H1 (cell line): Measurements from ENCODE around the gene GNAT2. TPM values are rescaled to one million over a fixed set of nuclear protein-coding genes. Genes with fewer than 3 reads are reported as not detected.
"Not testable (repeated sequence)": the region's sequence is repeated elsewhere in the genome, so short reads cannot be mapped to it uniquely, and the experiment has no call there.

Experiments used
- CTCF ChIA-PET: fragments of 300-600 bp; sonication (Branson Sonifier 250); formaldehyde crosslinking; loops from one replicate; lab custom pipeline; 2021; ENCODE audit not compliant: partially characterized antibody; lab: Charles Lee
- POLR2A ChIA-PET: fragments of 300-600 bp; sonication (Branson Sonifier 250); formaldehyde crosslinking; loops from one replicate; lab custom pipeline; 2021; ENCODE audit warnings: inconsistent platforms; ENCODE audit not compliant: partially characterized antibody; lab: Charles Lee
- DNase-seq, 2 experiments: peaks; one replicate each; pipeline versions ENCODE4 v3.0.0 to v3.0.0-alpha.2; 2010 to 2022; ENCODE audit warnings: low spot score in 2 of 2, low read depth in 1 of 2, mixed read lengths in 1 of 2
- FAIRE-seq: peaks from 2 replicates; lab custom pipeline; 2011; peaks lifted over from hg19 to GRCh38; lab: Jason Lieb, UNC
- H2AFZ ChIP-seq: 2 replicates; pipeline ENCODE4 v1.8.1; 2012; ENCODE audit warnings: low read length, inconsistent platforms
- H2AK5ac ChIP-seq: 2 replicates; pipeline ENCODE4 v1.6.1; 2013; ENCODE audit warnings: low read depth, low read length
- H2BK120ac ChIP-seq: replicated peaks from 2 replicates; pipeline ENCODE3; 2013; ENCODE audit warnings: low read depth, low read length, inconsistent platforms
- H2BK12ac ChIP-seq: 2 replicates; pipeline ENCODE4 v1.6.1; 2013; ENCODE audit warnings: low read depth, low read length
- H2BK15ac ChIP-seq: 2 replicates; pipeline ENCODE4 v1.6.1; 2013; ENCODE audit warnings: low read length
- H2BK20ac ChIP-seq: 2 replicates; pipeline ENCODE4 v1.6.1; 2013; ENCODE audit warnings: low read length
- H2BK5ac ChIP-seq: 2 replicates; pipeline ENCODE4 v1.6.1; 2013; ENCODE audit warnings: low read depth, low read length
- H3K14ac ChIP-seq: 2 replicates; pipeline ENCODE4 v1.6.1; 2013; ENCODE audit warnings: inconsistent platforms; ENCODE audit not compliant: insufficient read length
- H3K18ac ChIP-seq: 2 replicates; pipeline ENCODE4 v1.6.1; 2013; ENCODE audit warnings: low read length; ENCODE audit errors: extremely low read depth
- H3K23ac ChIP-seq: 2 replicates; pipeline ENCODE4 v1.6.1; 2013; ENCODE audit warnings: inconsistent platforms; ENCODE audit not compliant: insufficient read length
- H3K23me2 ChIP-seq: 2 replicates; pipeline ENCODE4 v1.6.1; 2013; ENCODE audit warnings: low read depth, low read length
- H3K27ac ChIP-seq: 2 replicates; pipeline ENCODE4 v1.6.1; 2011; ENCODE audit warnings: low read depth, low read length, inconsistent platforms
- H3K27me3 ChIP-seq, 4 experiments: replicated peaks in 1 of 4; 1 replicate in 1 of 4; 2 replicates in 3 of 4; pipeline versions ENCODE4 v1.6.1 to v1.8.1; 2011 to 2013; ENCODE audit warnings: low read length in 3 of 4, mild to moderate bottlenecking in 3 of 4, inconsistent platforms in 2 of 4, mixed read lengths in 2 of 4, moderate library complexity in 1 of 4; ENCODE audit not compliant: control insufficient read depth in 3 of 4, insufficient read depth in 3 of 4; ENCODE audit errors: extremely low read depth in 1 of 4
- H3K36me3 ChIP-seq, 4 experiments: 2 replicates each; pipeline versions ENCODE4 v1.6.1 to v1.8.1; 2011 to 2013; ENCODE audit warnings: mild to moderate bottlenecking in 4 of 4, low read length in 3 of 4, moderate library complexity in 2 of 4, control low read depth in 1 of 4, inconsistent platforms in 1 of 4; ENCODE audit not compliant: insufficient read depth in 4 of 4, control insufficient read depth in 2 of 4
- H3K4ac ChIP-seq: replicated peaks from 2 replicates; pipeline ENCODE3; 2013; ENCODE audit warnings: low read length, low read depth, mixed read lengths, inconsistent platforms; ENCODE audit not compliant: insufficient read length
- H3K4me1 ChIP-seq, 4 experiments: replicated peaks in 1 of 4; 1 replicate in 1 of 4; 2 replicates in 3 of 4; pipeline versions ENCODE4 v1.6.1 to v1.8.1; 2011 to 2013; ENCODE audit warnings: low read length in 3 of 4, inconsistent platforms in 2 of 4, mixed read lengths in 1 of 4; ENCODE audit not compliant: insufficient read depth in 4 of 4, control insufficient read depth in 3 of 4
- H3K4me2 ChIP-seq, 2 experiments: 2 replicates each; pipeline versions ENCODE4 v1.6.1 to v1.8.1; 2011 to 2013; ENCODE audit warnings: low read depth in 2 of 2, low read length in 2 of 2, control low read depth in 1 of 2, inconsistent platforms in 1 of 2, mild to moderate bottlenecking in 1 of 2; ENCODE audit not compliant: insufficient read depth in 1 of 2
- H3K4me3 ChIP-seq, 4 experiments: fragments of 200-600, 300-600 bp in 1 of 4; sonication (generic), shearing (Covaris generic), sonication (Bioruptor Twin) in 1 of 4; 2 replicates each; pipeline versions ENCODE4 v1.5.1 to v1.8.1; 2011 to 2016; ENCODE audit warnings: low read length in 4 of 4, low read depth in 3 of 4, control low read depth in 2 of 4, inconsistent platforms in 2 of 4, mild to moderate bottlenecking in 2 of 4, mixed read lengths in 1 of 4, moderate library complexity in 1 of 4; ENCODE audit not compliant: insufficient read depth in 2 of 4; ENCODE audit errors: extremely low read depth in 1 of 4
- H3K56ac ChIP-seq: replicated peaks from 2 replicates; pipeline ENCODE3; 2013; ENCODE audit warnings: low read depth, mild to moderate bottlenecking, mixed read lengths, low read length, inconsistent platforms; ENCODE audit not compliant: insufficient read length
- H3K79me1 ChIP-seq: 2 replicates; pipeline ENCODE4 v1.6.1; 2013; ENCODE audit warnings: low read depth, low read length, control low read depth
- H3K79me2 ChIP-seq, 2 experiments: 2 replicates each; pipeline versions ENCODE4 v1.6.1 to v1.8.1; 2012 to 2013; ENCODE audit warnings: low read length in 2 of 2, mild to moderate bottlenecking in 2 of 2, inconsistent platforms in 1 of 2; ENCODE audit not compliant: insufficient read depth in 2 of 2, control insufficient read depth in 1 of 2
- H3K9ac ChIP-seq, 4 experiments: replicated peaks in 1 of 4; 1 replicate in 1 of 4; 2 replicates in 3 of 4; pipeline versions ENCODE4 v1.6.1 to v1.8.1; 2011 to 2013; ENCODE audit warnings: low read depth in 3 of 4, low read length in 3 of 4, control low read depth in 2 of 4, mild to moderate bottlenecking in 2 of 4, moderate library complexity in 2 of 4, inconsistent platforms in 1 of 4; ENCODE audit errors: extremely low read depth in 1 of 4
- H3K9me3 ChIP-seq, 2 experiments: 2 replicates each; pipeline versions ENCODE4 v1.6.1 to v1.8.1; 2012 to 2013; ENCODE audit warnings: mild to moderate bottlenecking in 2 of 2, moderate library complexity in 2 of 2, control low read depth in 1 of 2, inconsistent platforms in 1 of 2, low read depth in 1 of 2, low read length in 1 of 2, mixed read lengths in 1 of 2; ENCODE audit not compliant: insufficient read depth in 2 of 2
- H4K20me1 ChIP-seq, 2 experiments: replicated peaks in 1 of 2; 2 replicates each; pipeline versions ENCODE3 to v1.8.1; 2011 to 2013; ENCODE audit warnings: inconsistent platforms in 2 of 2, low read length in 2 of 2, mild to moderate bottlenecking in 1 of 2; ENCODE audit not compliant: insufficient read depth in 2 of 2, control insufficient read depth in 1 of 2
- H4K5ac ChIP-seq: 2 replicates; pipeline ENCODE4 v1.6.1; 2013; ENCODE audit warnings: low read length, low read depth, mixed read lengths, inconsistent platforms; ENCODE audit not compliant: insufficient read length
- H4K8ac ChIP-seq: 2 replicates; pipeline ENCODE4 v1.8.0; 2013; ENCODE audit warnings: mild to moderate bottlenecking, moderate library complexity, low read length, inconsistent platforms; ENCODE audit not compliant: insufficient read depth; ENCODE audit errors: extremely low read depth
- H4K91ac ChIP-seq: replicated peaks from 2 replicates; pipeline ENCODE3; 2013; ENCODE audit warnings: low read length, mixed read lengths, inconsistent platforms; ENCODE audit not compliant: insufficient read length
- WGBS, 2 experiments: shearing (Covaris generic) in 1 of 2; methylation state at CpG; one replicate each; pipeline versions ENCODE4 v1.1.6 to v1.1.7; 2013 to 2015; ENCODE audit warnings: low lambda C conversion rate in 2 of 2, mixed read lengths in 2 of 2, inconsistent platforms in 1 of 2, low coverage in 1 of 2, missing lambda C conversion rate in 1 of 2; ENCODE audit not compliant: insufficient replicate concordance in 2 of 2, insufficient coverage in 1 of 2, insufficient read length in 1 of 2; ENCODE audit errors: extremely low coverage in 1 of 2, missing lambda C conversion rate in 1 of 2; 5-methylcytosine and 5-hydroxymethylcytosine counted together
- polyA plus RNA-seq, 7 experiments: library from polyadenylated mRNA; depleted of rRNA in 3 of 7; stranded (reverse) in 5 of 7; unstranded in 2 of 7; fragments of >200 nt in 5 of 7; fragments of 200-250 nt in 2 of 7; gene quantifications; 1 replicate in 5 of 7; 2 replicates in 1 of 7; 4 replicates in 1 of 7; pipeline versions ENCODE4 v1.2.1 to v1.2.3, GENCODE V29; 2011 to 2013; ENCODE audit warnings: missing spikeins in 2 of 7, mixed read lengths in 2 of 7
- total RNA-seq: library from RNA; stranded (reverse); fragmentation: NEBNext Ultra II Directional; extraction: Animal tissue kit (Norgen Biotek cat#: 25700); gene quantifications from 2 replicates; pipeline ENCODE4 v1.2.1, GENCODE V29; 2021

Gene GNAT2
- total and polyA plus RNA-seq, 2 of the 8 experiments (the other 6 are each of a cell fraction or from before 2014, with no cell fraction given) = 0.05 TPM; not detected in 1

DNA sequence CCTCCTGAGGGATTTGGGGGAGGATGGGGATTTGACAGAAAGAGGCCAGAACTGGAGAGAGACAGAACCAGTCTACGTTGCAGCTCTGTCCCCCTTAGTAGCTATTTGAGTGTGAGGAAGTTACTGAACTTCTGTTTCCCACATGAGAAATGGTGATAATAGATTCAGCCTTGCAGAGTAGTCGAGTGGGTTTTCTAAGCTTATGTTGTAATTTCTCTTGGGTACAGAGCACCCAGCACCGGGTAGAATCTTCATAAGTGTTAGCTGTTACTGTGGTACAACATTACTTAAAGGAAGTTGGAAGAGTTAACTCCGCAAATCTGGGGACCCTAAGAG is 41.2 kb upstream of the GNAT2 start:
- H2AK5ac ChIP-seq, H3K9me3 ChIP-seq, H3K36me3 ChIP-seq, H3K4me2 ChIP-seq, H4K20me1 ChIP-seq, H3K79me1 ChIP-seq, H2AFZ ChIP-seq, H2BK120ac ChIP-seq, H3K4ac ChIP-seq, H3K18ac ChIP-seq, DNase-seq, POLR2A ChIA-PET, H4K91ac ChIP-seq, H2BK15ac ChIP-seq, H3K27ac ChIP-seq, H3K23me2 ChIP-seq, H3K79me2 ChIP-seq, H3K23ac ChIP-seq, H2BK20ac ChIP-seq, H2BK12ac ChIP-seq, H3K4me3 ChIP-seq, H4K5ac ChIP-seq, H3K9ac ChIP-seq, H2BK5ac ChIP-seq, H3K56ac ChIP-seq, H3K27me3 ChIP-seq, H3K4me1 ChIP-seq, FAIRE-seq, H4K8ac ChIP-seq, H3K14ac ChIP-seq: not testable (repeated sequence)
- 84% methylated on average over 3 of the region's 4 CpGs; no CpG with 5 or more reads in 1 of the 2 experiments for WGBS, 2 experiments
- CTCF ChIA-PET = interaction anchor here (1.1 to 3.8 kb wide), 5 partner anchors 10 to 115 kb away, joined by 3 to 24 read pairs (median 3); no protein-coding TSS in a partner anchor
